HEK293 (cell line): Measurements from ENCODE around the gene SMIM43.

Source experiments
- CTCF ChIA-PET: fragments of 350-600 bp; formaldehyde crosslinking; extraction: SDS; loops from one replicate; lab custom pipeline; 2021; ENCODE audit warnings: antibody characterized with exemption; lab: Yijun Ruan, JAX
- POLR2A ChIA-PET: fragments of 300-600 bp; formaldehyde crosslinking; extraction: SDS; loops from one replicate; lab custom pipeline; 2020; ENCODE audit warnings: antibody characterized with exemption, inconsistent platforms; lab: Yijun Ruan, JAX
- H3K27ac ChIP-seq: fragments of 200-500 bp; sonication (Bioruptor generic); 2 replicates; pipeline ENCODE4 v1.5.1; 2014; ENCODE audit warnings: low read depth, low read length, control low read depth, inconsistent platforms; ENCODE audit errors: extremely low read depth
- H3K36me3 ChIP-seq, 2 experiments: fragments of 200-500 bp in 1 of 2; sonication (Bioruptor generic) in 1 of 2; 1 replicate in 1 of 2; 2 replicates in 1 of 2; pipeline ENCODE4 v1.5.1; 2014 to 2017; ENCODE audit warnings: inconsistent platforms in 2 of 2, low read length in 2 of 2; ENCODE audit not compliant: control insufficient read depth in 2 of 2, insufficient read depth in 1 of 2
- H3K4me1 ChIP-seq: fragments of 200-500 bp; sonication (Bioruptor generic); 2 replicates; pipeline ENCODE4 v1.5.1; 2014; ENCODE audit warnings: mild to moderate bottlenecking, low read length, inconsistent platforms; ENCODE audit not compliant: control insufficient read depth, insufficient read depth
- H3K4me3 ChIP-seq: 2 replicates; pipeline ENCODE4 v1.5.1; 2011; ENCODE audit warnings: low read depth, mild to moderate bottlenecking, control low read depth, low read length, moderate library complexity
- H3K9me3 ChIP-seq: fragments of 200-500 bp; sonication (Bioruptor generic); 2 replicates; pipeline ENCODE4 v1.5.1; 2014; ENCODE audit warnings: low read depth, low read length, inconsistent platforms; ENCODE audit not compliant: control insufficient read depth, insufficient read depth
- BCL11A ChIP-seq: fragments of 450-650 bp; formaldehyde crosslinking; IDR thresholded peaks from 2 replicates; pipeline ENCODE4 v1.5.1; 2016; ENCODE audit warnings: low read depth, missing biosample characterization, missing genetic modification characterization
- OVOL3 ChIP-seq: fragments of 450-650 bp; formaldehyde crosslinking; IDR thresholded peaks from 2 replicates; pipeline ENCODE4 v1.5.1; 2016; ENCODE audit warnings: missing biosample characterization, missing genetic modification characterization
- ZBTB17 ChIP-seq: fragments of 450-650 bp; formaldehyde crosslinking; IDR thresholded peaks from 2 replicates; pipeline ENCODE4 v1.5.1; 2016; ENCODE audit warnings: missing biosample characterization, missing genetic modification characterization
- ZNF10 ChIP-seq: fragments of 450-650 bp; formaldehyde crosslinking; IDR thresholded peaks from 2 replicates; pipeline ENCODE4 v1.5.1; 2017; ENCODE audit warnings: missing biosample characterization, missing genetic modification characterization
- ZNF138 ChIP-seq: fragments of 450-650 bp; formaldehyde crosslinking; IDR thresholded peaks from 2 replicates; pipeline ENCODE4 v1.5.1; 2016; ENCODE audit warnings: missing biosample characterization, missing genetic modification characterization, borderline replicate concordance
- ZNF175 ChIP-seq: fragments of 450-650 bp; formaldehyde crosslinking; IDR thresholded peaks from 2 replicates; pipeline ENCODE4 v1.5.1; 2016; ENCODE audit warnings: missing biosample characterization, missing genetic modification characterization
- ZNF2 ChIP-seq: fragments of 450-650 bp; formaldehyde crosslinking; IDR thresholded peaks from 2 replicates; pipeline ENCODE4 v1.5.1; 2016; ENCODE audit warnings: missing biosample characterization, missing genetic modification characterization
- ZNF211 ChIP-seq: fragments of 450-650 bp; formaldehyde crosslinking; IDR thresholded peaks from 2 replicates; pipeline ENCODE4 v1.5.1; 2016; ENCODE audit warnings: low read depth, missing biosample characterization, missing genetic modification characterization
- ZNF23 ChIP-seq: fragments of 450-650 bp; formaldehyde crosslinking; IDR thresholded peaks from 2 replicates; pipeline ENCODE4 v1.5.1; 2016; ENCODE audit warnings: missing biosample characterization, missing genetic modification characterization, borderline replicate concordance
- ZNF248 ChIP-seq: fragments of 450-650 bp; formaldehyde crosslinking; IDR thresholded peaks from 2 replicates; pipeline ENCODE4 v1.5.1; 2017; ENCODE audit warnings: missing biosample characterization, missing genetic modification characterization
- ZNF350 ChIP-seq: fragments of 450-650 bp; formaldehyde crosslinking; IDR thresholded peaks from 2 replicates; pipeline ENCODE4 v1.5.0; 2017; ENCODE audit warnings: missing biosample characterization, mild to moderate bottlenecking, missing genetic modification characterization
- ZNF558 ChIP-seq: fragments of 450-650 bp; formaldehyde crosslinking; IDR thresholded peaks from 2 replicates; pipeline ENCODE4 v1.5.1; 2016; ENCODE audit warnings: missing biosample characterization, missing genetic modification characterization
- ZNF561 ChIP-seq: fragments of 450-650 bp; IDR thresholded peaks from 2 replicates; pipeline ENCODE4 v1.5.1; 2018; ENCODE audit warnings: missing biosample characterization, missing genetic modification characterization, borderline replicate concordance
- ZNF623 ChIP-seq: fragments of 450-650 bp; formaldehyde crosslinking; IDR thresholded peaks from 2 replicates; pipeline ENCODE4 v1.5.1; 2016; ENCODE audit warnings: missing biosample characterization, missing genetic modification characterization
- ZNF664 ChIP-seq: fragments of 450-650 bp; formaldehyde crosslinking; IDR thresholded peaks from 2 replicates; pipeline ENCODE4 v1.5.1; 2016; ENCODE audit warnings: missing biosample characterization, missing genetic modification characterization
- ZNF777 ChIP-seq: fragments of 450-650 bp; formaldehyde crosslinking; IDR thresholded peaks from 2 replicates; pipeline ENCODE4 v1.5.1; 2017; ENCODE audit warnings: missing biosample characterization, missing genetic modification characterization, borderline replicate concordance
- TF ChIP-seq, protein P1 (sequence below): fragments of 450-650 bp; formaldehyde crosslinking; IDR thresholded peaks from 2 replicates; pipeline ENCODE4 v1.5.1; 2016; ENCODE audit warnings: missing biosample characterization, missing genetic modification characterization
- TF ChIP-seq, protein P2 (sequence below): fragments of 450-650 bp; formaldehyde crosslinking; IDR thresholded peaks from 2 replicates; pipeline ENCODE4 v1.5.1; 2016; ENCODE audit warnings: missing biosample characterization, missing genetic modification characterization
- TF ChIP-seq, protein P3 (sequence below): fragments of 450-650 bp; formaldehyde crosslinking; IDR thresholded peaks from 2 replicates; pipeline ENCODE4 v1.5.1; 2016; ENCODE audit warnings: missing biosample characterization, missing genetic modification characterization
- TF ChIP-seq, protein P4 (sequence below): fragments of 450-650 bp; formaldehyde crosslinking; IDR thresholded peaks from 2 replicates; pipeline ENCODE4 v1.5.1; 2016; ENCODE audit warnings: missing biosample characterization, missing genetic modification characterization

The SMIM43 gene

DNA sequence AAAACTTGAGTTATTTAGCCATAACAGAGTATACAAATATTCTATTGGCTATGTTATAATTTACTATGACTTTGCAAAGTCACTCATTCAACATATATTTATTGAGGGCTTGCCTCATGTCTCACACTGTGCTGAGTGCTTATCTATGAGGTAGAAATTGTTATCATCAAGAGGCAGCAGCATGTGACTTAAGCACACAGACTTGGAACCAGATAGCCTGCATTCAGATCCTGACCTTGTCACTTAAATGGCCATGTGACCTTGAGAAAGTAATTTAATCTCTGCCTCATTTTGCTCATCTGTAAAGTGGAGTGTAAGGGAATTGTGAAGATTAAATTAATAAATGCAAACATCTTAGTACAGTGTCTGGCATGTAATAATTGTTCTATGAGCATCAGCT, 26.0 kb upstream of the SMIM43 start:
- H3K27ac ChIP-seq = no peak overlapping the region
- H3K36me3 ChIP-seq = no peaks in the 10 kb centered on the region
- ChIA-PET POLR2A (no interaction called here), CTCF (no interaction called here)
- H3K9me3 ChIP-seq = no peaks in the 10 kb centered on the region
- peak; percentile 33; the same call in 1 of the 2 replicates for TF ChIP-seq ZNF664 (tag by site-specific recombination)
- no peak for TF ChIP-seq ZNF777 (tag by site-specific recombination)
- no peaks in the 10 kb centered on the region for H3K4me1 ChIP-seq
- no peak overlapping the region for H3K4me3 ChIP-seq

DNA sequence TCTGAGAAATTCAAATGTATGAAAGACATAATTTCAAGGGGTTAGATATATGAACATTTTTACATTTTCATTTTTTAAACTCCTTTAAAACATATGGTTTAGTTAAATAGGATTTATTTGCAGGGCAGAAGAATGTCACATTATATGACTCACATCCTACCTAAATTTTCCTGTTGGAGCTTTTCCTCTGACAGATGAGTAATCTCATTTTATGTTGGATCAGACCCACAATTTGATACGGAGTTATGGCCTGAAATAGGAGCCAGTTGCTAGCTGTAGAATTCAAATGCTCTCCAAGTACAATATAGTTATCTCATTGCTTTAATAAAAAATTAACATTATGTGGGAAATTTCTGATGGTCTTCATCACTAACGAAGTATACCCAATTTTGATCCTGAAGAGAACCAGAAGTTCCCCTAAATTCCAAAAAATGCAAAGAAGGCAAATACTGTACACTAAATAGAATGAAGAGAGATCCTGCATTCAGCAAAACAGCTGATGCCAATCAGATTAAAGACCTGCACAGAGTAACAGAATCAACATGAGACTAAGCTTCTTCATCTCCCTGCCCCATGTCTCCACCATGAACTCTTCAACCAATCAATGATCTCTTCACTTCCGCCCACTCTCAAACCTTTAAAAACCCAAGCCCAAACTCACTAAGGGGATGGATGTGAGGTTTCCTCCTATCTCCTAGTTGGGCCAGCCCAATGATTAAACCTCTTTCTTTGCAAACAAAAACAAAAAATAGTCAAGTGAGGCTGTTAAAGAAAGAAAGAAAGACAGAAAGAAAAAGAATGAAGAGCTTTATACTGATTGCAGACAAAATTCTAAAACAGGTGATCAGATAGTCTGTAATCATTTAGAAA, 25.2 kb upstream of the SMIM43 start:
- H3K4me1 ChIP-seq = no peaks in the 10 kb centered on the region
- TF ChIP-seq ZNF248 = no peak
- no peak for TF ChIP-seq ZNF138 (tag by site-specific recombination)
- TF ChIP-seq, protein P1, sequence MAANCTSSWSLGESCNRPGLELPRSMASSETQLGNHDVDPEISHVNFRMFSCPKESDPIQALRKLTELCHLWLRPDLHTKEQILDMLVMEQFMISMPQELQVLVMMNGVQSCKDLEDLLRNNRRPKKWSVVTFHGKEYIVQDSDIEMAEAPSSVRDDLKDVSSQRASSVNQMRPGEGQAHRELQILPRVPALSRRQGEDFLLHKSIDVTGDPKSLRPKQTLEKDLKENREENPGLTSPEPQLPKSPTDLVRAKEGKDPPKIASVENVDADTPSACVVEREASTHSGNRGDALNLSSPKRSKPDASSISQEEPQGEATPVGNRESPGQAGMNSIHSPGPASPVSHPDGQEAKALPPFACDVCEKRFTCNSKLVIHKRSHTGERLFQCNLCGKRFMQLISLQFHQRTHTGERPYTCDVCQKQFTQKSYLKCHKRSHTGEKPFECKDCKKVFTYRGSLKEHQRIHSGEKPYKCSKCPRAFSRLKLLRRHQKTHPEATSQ (tag by site-specific recombination) = no peak
- no peak for TF ChIP-seq ZNF350
- no peak for TF ChIP-seq BCL11A (tag by site-specific recombination)
- TF ChIP-seq ZNF10 = no peak
- TF ChIP-seq ZNF175 (tag by site-specific recombination) = no peak
- TF ChIP-seq ZNF623 (tag by site-specific recombination) = no peak
- TF ChIP-seq ZNF561 = no peak
- TF ChIP-seq, protein P2, sequence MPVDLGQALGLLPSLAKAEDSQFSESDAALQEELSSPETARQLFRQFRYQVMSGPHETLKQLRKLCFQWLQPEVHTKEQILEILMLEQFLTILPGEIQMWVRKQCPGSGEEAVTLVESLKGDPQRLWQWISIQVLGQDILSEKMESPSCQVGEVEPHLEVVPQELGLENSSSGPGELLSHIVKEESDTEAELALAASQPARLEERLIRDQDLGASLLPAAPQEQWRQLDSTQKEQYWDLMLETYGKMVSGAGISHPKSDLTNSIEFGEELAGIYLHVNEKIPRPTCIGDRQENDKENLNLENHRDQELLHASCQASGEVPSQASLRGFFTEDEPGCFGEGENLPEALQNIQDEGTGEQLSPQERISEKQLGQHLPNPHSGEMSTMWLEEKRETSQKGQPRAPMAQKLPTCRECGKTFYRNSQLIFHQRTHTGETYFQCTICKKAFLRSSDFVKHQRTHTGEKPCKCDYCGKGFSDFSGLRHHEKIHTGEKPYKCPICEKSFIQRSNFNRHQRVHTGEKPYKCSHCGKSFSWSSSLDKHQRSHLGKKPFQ (tag by site-specific recombination) = no peak
- TF ChIP-seq ZNF211 (tag by site-specific recombination) = no peak
- no peak for TF ChIP-seq ZBTB17
- no peak for TF ChIP-seq ZNF558 (tag by site-specific recombination)
- TF ChIP-seq, protein P3, sequence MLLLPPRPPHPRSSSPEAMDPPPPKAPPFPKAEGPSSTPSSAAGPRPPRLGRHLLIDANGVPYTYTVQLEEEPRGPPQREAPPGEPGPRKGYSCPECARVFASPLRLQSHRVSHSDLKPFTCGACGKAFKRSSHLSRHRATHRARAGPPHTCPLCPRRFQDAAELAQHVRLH (tag by site-specific recombination) = no peak
- no peak for TF ChIP-seq ZNF23
- TF ChIP-seq, protein P4, sequence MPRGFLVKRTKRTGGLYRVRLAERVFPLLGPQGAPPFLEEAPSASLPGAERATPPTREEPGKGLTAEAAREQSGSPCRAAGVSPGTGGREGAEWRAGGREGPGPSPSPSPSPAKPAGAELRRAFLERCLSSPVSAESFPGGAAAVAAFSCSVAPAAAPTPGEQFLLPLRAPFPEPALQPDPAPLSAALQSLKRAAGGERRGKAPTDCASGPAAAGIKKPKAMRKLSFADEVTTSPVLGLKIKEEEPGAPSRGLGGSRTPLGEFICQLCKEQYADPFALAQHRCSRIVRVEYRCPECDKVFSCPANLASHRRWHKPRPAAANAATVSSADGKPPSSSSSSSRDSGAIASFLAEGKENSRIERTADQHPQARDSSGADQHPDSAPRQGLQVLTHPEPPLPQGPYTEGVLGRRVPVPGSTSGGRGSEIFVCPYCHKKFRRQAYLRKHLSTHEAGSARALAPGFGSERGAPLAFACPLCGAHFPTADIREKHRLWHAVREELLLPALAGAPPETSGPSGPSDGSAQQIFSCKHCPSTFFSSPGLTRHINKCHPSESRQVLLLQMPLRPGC = no peak
- no peak for TF ChIP-seq OVOL3 (tag by site-specific recombination)
- TF ChIP-seq ZNF2 (tag by site-specific recombination) = no peak
- ChIA-PET POLR2A (interaction anchor here (0.9 kb wide), 1 partner anchor 11 kb away, joined by 3 read pairs; the partner anchor contains the start of gene EXOSC9), CTCF (interaction anchor here (0.7 kb wide), 1 partner anchor 11 kb away, joined by 3 read pairs; the partner anchor contains the start of gene EXOSC9)
- no peaks in the 10 kb centered on the region for H3K36me3 ChIP-seq
- H3K27ac ChIP-seq = no peak overlapping the region
- H3K9me3 ChIP-seq = no peaks in the 10 kb centered on the region
- no peak overlapping the region for H3K4me3 ChIP-seq
